Activated CD8-positive, alpha-beta T cell treated with anti-CD3 and anti-CD28 coated beads for 36 hours (primary cell): Measurements from ENCODE around the gene PNLIPRP2. TPM values are rescaled to one million over a fixed set of nuclear protein-coding genes. Genes with fewer than 3 reads are reported as not detected.

ENCODE experiments used
- ATAC-seq: fragments of 200-7000 bp; cut with Tn5 transposase; one replicate; pipeline ENCODE4 v1.10.0; 2021; ENCODE audit warnings: mild to moderate bottlenecking, moderate library complexity
- CTCF ChIA-PET: fragments of 350-600 bp; sonication (Branson Sonifier 250); formaldehyde crosslinking; loops from one replicate; lab custom pipeline; 2021; ENCODE audit warnings: antibody characterized with exemption; lab: Charles Lee
- POLR2A ChIA-PET: fragments of 350-600 bp; sonication (Branson Sonifier 250); formaldehyde crosslinking; loops from one replicate; lab custom pipeline; 2021; ENCODE audit warnings: antibody characterized with exemption; lab: Charles Lee
- DNase-seq: peaks from one replicate; pipeline ENCODE4 v3.0.0-alpha.2; 2020
- H3K27ac Mint-ChIP-seq: one replicate; pipeline ENCODE4 v1.8.0; 2021; ENCODE audit warnings: mild to moderate bottlenecking, mixed read lengths
- H3K27me3 Mint-ChIP-seq: one replicate; pipeline ENCODE4 v1.8.0; 2021; ENCODE audit warnings: mixed read lengths
- H3K36me3 Mint-ChIP-seq: one replicate; pipeline ENCODE4 v1.8.0; 2021; ENCODE audit warnings: low read depth, mixed read lengths
- H3K4me1 Mint-ChIP-seq: one replicate; pipeline ENCODE4 v1.8.0; 2021; ENCODE audit warnings: low read depth, mixed read lengths
- H3K4me3 Mint-ChIP-seq: one replicate; pipeline ENCODE4 v1.8.0; 2021; ENCODE audit warnings: mild to moderate bottlenecking, moderate library complexity, mixed read lengths
- H3K9me3 Mint-ChIP-seq: one replicate; pipeline ENCODE4 v1.8.0; 2021; ENCODE audit warnings: mixed read lengths
- intact Hi-C: fragments of 100-400 bp; cut with micrococcal nuclease; formaldehyde crosslinking; loops from one replicate; pipeline ENCODE4 v1.10.0; 2022
- total RNA-seq, 2 experiments: library from RNA; stranded (reverse); gene quantifications; one replicate each; pipeline ENCODE4 v1.2.3, GENCODE V29; 2021
- TF ChIP-seq, protein P1 (sequence below): fragments of 200-600 bp; IDR thresholded peaks from one replicate; pipeline ENCODE4 v1.8.0; 2022; ENCODE audit warnings: antibody characterized with exemption, mild to moderate bottlenecking

PNLIPRP2 gene
- total RNA-seq, result not detected

DNA sequence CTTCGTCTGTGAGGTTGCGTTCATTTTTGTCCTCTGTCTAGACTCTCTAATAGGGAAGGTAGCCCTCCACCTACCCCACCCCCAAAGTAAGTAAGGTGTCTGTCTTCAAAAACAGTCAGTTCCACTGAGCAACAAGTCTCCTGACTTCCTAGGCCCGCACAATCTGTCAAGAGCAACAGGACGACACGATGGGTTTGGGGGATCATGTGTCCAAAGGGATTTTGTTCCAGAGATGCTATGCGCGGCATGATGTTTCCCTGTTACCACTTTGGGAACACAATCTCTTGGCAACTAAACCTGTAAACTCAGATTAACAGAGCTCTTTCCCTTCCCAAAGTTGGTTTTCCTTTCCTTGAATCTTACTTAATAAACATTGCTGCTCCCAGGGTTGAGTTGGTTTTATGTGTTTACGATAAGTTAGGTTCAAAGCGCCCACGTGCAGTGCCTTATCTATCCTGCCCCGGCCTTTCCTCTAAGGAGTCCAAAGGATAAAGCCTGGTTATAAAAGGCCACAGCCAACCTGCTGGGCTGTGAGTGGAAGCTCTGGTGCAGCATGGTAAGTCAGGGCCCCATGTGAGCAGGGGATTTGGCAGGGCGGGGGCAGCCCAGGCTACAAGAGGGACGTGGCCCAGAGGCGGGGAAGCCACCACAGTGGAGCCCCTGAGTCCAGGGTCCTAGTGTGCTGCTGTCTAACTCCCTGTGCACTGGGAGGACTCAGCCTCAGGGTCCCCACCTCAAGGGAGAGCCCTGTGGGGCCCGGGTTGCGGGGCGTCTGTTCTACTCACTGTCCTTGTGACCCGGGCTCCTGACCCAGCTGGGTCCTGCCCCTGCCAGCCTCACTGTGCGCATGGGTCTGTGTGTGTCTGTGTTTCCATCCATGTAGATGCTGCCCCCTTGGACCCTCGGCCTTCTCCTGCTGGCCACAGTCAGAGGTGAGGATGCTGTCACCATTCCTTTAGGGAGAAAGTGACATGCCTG lies at the start of gene PNLIPRP2:
TSS of gene PNLIPRP2 (plus strand) at position 531 of the 978 bp plus-strand sequence.
- intact Hi-C loops, result no loop called here
- Mint-ChIP-seq H3K27ac (no peak within 1 kb of the TSS), H3K4me1 (no peaks in the 10 kb centered on the region), H3K9me3 (no peaks in the 10 kb centered on the region), H3K4me3 (no peak within 1 kb of the TSS), H3K27me3 (peaks cover 6% of the 10 kb centered on the region), H3K36me3 (no peaks in the 10 kb centered on the region)
- DNase-seq (no peak), ATAC-seq (no peak)
- POLR2A ChIA-PET, result no interaction called here
- CTCF ChIA-PET, result no interaction called here
- TF ChIP-seq, protein P1, sequence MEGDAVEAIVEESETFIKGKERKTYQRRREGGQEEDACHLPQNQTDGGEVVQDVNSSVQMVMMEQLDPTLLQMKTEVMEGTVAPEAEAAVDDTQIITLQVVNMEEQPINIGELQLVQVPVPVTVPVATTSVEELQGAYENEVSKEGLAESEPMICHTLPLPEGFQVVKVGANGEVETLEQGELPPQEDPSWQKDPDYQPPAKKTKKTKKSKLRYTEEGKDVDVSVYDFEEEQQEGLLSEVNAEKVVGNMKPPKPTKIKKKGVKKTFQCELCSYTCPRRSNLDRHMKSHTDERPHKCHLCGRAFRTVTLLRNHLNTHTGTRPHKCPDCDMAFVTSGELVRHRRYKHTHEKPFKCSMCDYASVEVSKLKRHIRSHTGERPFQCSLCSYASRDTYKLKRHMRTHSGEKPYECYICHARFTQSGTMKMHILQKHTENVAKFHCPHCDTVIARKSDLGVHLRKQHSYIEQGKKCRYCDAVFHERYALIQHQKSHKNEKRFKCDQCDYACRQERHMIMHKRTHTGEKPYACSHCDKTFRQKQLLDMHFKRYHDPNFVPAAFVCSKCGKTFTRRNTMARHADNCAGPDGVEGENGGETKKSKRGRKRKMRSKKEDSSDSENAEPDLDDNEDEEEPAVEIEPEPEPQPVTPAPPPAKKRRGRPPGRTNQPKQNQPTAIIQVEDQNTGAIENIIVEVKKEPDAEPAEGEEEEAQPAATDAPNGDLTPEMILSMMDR, result no peak

DNA sequence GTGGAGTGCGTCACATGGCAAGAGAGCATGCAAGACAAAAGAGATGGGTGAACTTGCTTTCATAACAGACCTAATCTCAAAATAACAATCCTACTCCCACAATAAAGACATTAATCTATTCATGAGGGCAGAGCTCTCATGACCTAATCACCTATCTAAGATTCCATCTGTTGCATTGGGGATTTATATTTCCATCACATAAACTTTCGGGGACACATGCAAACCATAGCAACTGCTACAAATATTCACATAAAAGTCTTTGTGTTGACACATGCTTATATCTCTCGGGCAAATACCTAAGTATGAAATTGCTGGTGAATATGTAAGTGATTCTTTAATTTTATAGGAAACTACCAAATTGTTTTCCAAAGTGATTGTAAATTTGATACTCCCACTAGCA lies 46.0 kb upstream of the PNLIPRP2 start:
- no peaks in the 10 kb centered on the region for H3K36me3 Mint-ChIP-seq
- TF ChIP-seq, protein P1, result no peak
- DNase-seq, result no peak
- H3K9me3 Mint-ChIP-seq, result peaks cover 4% of the 10 kb centered on the region
- H3K27ac Mint-ChIP-seq, result no peak overlapping the region
- intact Hi-C loops, result no loop called here
- ATAC-seq, result no peak
- POLR2A ChIA-PET, result no interaction called here
- CTCF ChIA-PET, result no interaction called here
- H3K4me1 Mint-ChIP-seq, result no peaks in the 10 kb centered on the region
- peaks cover 5% of the 10 kb centered on the region for H3K27me3 Mint-ChIP-seq
- no peak overlapping the region for H3K4me3 Mint-ChIP-seq

DNA sequence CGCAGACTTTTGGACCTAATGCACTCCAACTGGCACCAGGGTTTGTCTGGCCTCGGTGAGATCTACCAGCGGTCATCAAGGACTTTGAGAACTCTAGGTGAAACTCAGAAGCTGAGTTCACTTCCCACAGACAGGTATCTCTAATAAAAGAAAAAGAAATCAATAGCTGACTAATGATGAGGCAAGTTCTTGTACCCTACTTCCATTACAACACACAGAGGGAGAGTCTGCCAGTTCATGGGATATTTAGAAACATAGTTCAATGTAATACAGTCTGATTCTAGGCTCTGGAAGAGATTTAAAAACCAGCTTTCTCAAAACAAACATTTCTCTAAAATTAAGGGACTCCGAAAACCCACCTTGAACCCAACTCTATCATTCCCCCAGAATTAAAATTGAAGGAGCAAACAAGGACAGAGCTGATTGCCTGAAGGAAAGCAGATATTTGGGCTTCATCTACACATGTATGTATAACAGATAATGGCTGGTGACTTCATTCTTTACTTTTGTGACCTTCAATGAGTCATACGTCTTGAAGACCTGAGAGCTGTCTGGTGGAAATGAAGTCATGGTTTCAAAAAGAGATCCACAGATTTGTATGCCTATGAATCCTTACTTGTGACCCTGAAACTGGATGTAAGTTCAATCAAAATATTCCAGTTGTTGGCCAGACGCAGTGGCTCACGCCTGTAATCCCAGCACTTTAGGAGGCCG lies 32.7 kb upstream of the PNLIPRP2 start:
- ATAC-seq (no peak), DNase-seq (no peak)
- intact Hi-C loops, result no loop called here
- Mint-ChIP-seq H3K27ac (no peak overlapping the region), H3K4me3 (no peak overlapping the region), H3K36me3 (no peaks in the 10 kb centered on the region), H3K9me3 (no peaks in the 10 kb centered on the region), H3K4me1 (no peaks in the 10 kb centered on the region), H3K27me3 (no peaks in the 10 kb centered on the region)
- POLR2A ChIA-PET, result interaction anchor here (0.6 kb wide), 1 partner anchor 30 kb away, joined by 3 read pairs; no protein-coding TSS in a partner anchor
- CTCF ChIA-PET, result interaction anchor here (1.1 kb wide), 1 partner anchor 274 kb away, joined by 3 read pairs; no protein-coding TSS in a partner anchor
- TF ChIP-seq, protein P1, result no peak

- H3K4me3 Mint-ChIP-seq, result no peak overlapping the region
- H3K27me3 Mint-ChIP-seq, result no peaks in the 10 kb centered on the region
- intact Hi-C loops, result no loop called here
- no peaks in the 10 kb centered on the region for H3K9me3 Mint-ChIP-seq
- POLR2A ChIA-PET, result no interaction called here
- CTCF ChIA-PET, result interaction anchor here (1.1 kb wide), 1 partner anchor 273 kb away, joined by 3 read pairs; no protein-coding TSS in a partner anchor
- ATAC-seq (no peak), DNase-seq (no peak)
- no peaks in the 10 kb centered on the region for H3K36me3 Mint-ChIP-seq
- TF ChIP-seq, protein P1, result no peak
- no peaks in the 10 kb centered on the region for H3K4me1 Mint-ChIP-seq
- H3K27ac Mint-ChIP-seq, result no peak overlapping the region
Measured at GRCh38 chr10:116588995-116589394, 31.8 kb upstream of the PNLIPRP2 start.
